C1 segment of cervical spinal cord (tissue), 14 donors: Measurements from ENCODE around the gene REPIN1.

Experiments used
- DNase-seq, 14 donors: peaks; one replicate each; lab custom pipeline; 2025; lab: John Stamatoyannopoulos, UW

REPIN1 gene

DNA sequence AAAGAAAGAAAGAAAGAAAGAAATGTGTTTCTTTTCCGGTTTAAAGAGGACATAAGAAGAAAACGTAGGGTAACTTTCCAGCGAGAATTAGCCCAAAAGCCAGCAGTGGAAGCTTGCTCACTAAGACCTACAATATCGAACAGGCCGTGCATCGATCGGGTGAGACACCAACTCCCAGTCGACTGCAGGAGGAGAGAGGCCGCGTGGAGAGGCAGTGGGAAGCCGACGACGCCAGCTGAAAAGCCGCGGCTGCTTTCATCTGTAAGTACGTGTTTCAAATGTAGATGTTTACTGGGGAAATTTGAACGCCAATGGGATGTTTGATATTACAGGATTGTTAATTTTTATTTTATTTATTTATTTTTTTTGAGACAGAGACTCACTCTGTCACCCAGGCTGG is 53.2 kb downstream of the REPIN1 start:
- no peak for DNase-seq
